A549 (cell line): ENCODE data around the gene INO80.

ENCODE experiments used
- BCL3 ChIP-seq: fragments of >200 bp; sonication (Bioruptor Twin); formaldehyde crosslinking; IDR thresholded peaks from 3 replicates; pipeline ENCODE4 v1.6.1; 2016
- BHLHE40 ChIP-seq: IDR thresholded peaks from 2 replicates; pipeline ENCODE4 v1.6.1; 2012; ENCODE audit warnings: low read depth, low read length, inconsistent platforms
- CHD2 ChIP-seq: fragments of 150-350 bp; IDR thresholded peaks from 2 replicates; pipeline ENCODE4 v1.6.1; 2014; ENCODE audit warnings: low read length; ENCODE audit not compliant: partially characterized antibody
- EHF ChIP-seq: fragments of 250-450 bp; sonication (Bioruptor Pico); IDR thresholded peaks from 2 replicates; pipeline ENCODE4 v1.5.0; 2020; ENCODE audit warnings: mild to moderate bottlenecking
- ELK1 ChIP-seq: fragments of 150-350 bp; IDR thresholded peaks from 2 replicates; pipeline ENCODE4 v1.6.1; 2014; ENCODE audit warnings: low read depth, mild to moderate bottlenecking, low read length
- EP300 ChIP-seq, 2 experiments: fragments of >200 bp; sonication (Bioruptor Twin); formaldehyde crosslinking; IDR thresholded peaks; 2 replicates in 1 of 2; 3 replicates in 1 of 2; pipeline ENCODE4 v1.6.1; 2016 to 2017
- FOXS1 ChIP-seq: fragments of 250-450 bp; sonication (Bioruptor Pico); IDR thresholded peaks from 2 replicates; pipeline ENCODE4 v1.5.0; 2020; ENCODE audit warnings: mild to moderate bottlenecking, moderate library complexity
- MYC ChIP-seq: IDR thresholded peaks from 2 replicates; pipeline ENCODE4 v1.6.1; 2012; ENCODE audit warnings: mild to moderate bottlenecking, inconsistent platforms, low read length, improper control_type of control experiment, borderline replicate concordance
- NFE2L2 ChIP-seq: fragments of 150-350 bp; conservative IDR thresholded peaks from 2 replicates; pipeline ENCODE4 v1.6.1; 2014; ENCODE audit warnings: low read length
- PHF8 ChIP-seq: fragments of 200-600 bp; sonication (generic); IDR thresholded peaks from 2 replicates; pipeline ENCODE4 v1.6.1; 2016; ENCODE audit warnings: low read depth, mild to moderate bottlenecking, antibody characterized with exemption, moderate library complexity, borderline replicate concordance
- POLR2A ChIP-seq: IDR thresholded peaks from 2 replicates; pipeline ENCODE4 v1.6.1; 2012; ENCODE audit warnings: mild to moderate bottlenecking, low read length
- SMC3 ChIP-seq: fragments of >200 bp; sonication (Bioruptor Twin); formaldehyde crosslinking; IDR thresholded peaks from 3 replicates; pipeline ENCODE4 v1.6.1; 2018; ENCODE audit warnings: inconsistent platforms
- ZFP36 ChIP-seq: fragments of 450-650 bp; IDR thresholded peaks from 2 replicates; pipeline ENCODE4 v1.6.1; 2014; ENCODE audit warnings: borderline replicate concordance; ENCODE audit not compliant: partially characterized antibody
- TF ChIP-seq, protein P1 (sequence below): fragments of >200 bp; sonication (Bioruptor Twin); formaldehyde crosslinking; IDR thresholded peaks from 3 replicates; pipeline ENCODE4 v1.5.1; 2016

GRCh38 chr15:40991355-40991754, 124.7 kb downstream of the INO80 start:
- TF ChIP-seq BHLHE40 = no peak
- TF ChIP-seq, protein P1, sequence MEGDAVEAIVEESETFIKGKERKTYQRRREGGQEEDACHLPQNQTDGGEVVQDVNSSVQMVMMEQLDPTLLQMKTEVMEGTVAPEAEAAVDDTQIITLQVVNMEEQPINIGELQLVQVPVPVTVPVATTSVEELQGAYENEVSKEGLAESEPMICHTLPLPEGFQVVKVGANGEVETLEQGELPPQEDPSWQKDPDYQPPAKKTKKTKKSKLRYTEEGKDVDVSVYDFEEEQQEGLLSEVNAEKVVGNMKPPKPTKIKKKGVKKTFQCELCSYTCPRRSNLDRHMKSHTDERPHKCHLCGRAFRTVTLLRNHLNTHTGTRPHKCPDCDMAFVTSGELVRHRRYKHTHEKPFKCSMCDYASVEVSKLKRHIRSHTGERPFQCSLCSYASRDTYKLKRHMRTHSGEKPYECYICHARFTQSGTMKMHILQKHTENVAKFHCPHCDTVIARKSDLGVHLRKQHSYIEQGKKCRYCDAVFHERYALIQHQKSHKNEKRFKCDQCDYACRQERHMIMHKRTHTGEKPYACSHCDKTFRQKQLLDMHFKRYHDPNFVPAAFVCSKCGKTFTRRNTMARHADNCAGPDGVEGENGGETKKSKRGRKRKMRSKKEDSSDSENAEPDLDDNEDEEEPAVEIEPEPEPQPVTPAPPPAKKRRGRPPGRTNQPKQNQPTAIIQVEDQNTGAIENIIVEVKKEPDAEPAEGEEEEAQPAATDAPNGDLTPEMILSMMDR = no peak
- TF ChIP-seq MYC = no peak
- TF ChIP-seq EP300 (IDR thresholded peaks at IDR 0.05) = no peak
- TF ChIP-seq NFE2L2 = no peak
- TF ChIP-seq ELK1 = no peak
- no peak for TF ChIP-seq POLR2A
- no peak for TF ChIP-seq CHD2
- no peak for TF ChIP-seq BCL3
- TF ChIP-seq SMC3 = no peak
- no peak for TF ChIP-seq ZFP36
- TF ChIP-seq EHF (CRISPR knock-in tag) = no peak
- no peak for TF ChIP-seq FOXS1 (CRISPR knock-in tag)
- no peak for TF ChIP-seq PHF8
